GM19240 (cell line): Measurements from ENCODE around the gene CCNB2.

Source experiments
- DNase-seq: peaks from one replicate; pipeline ENCODE4 v3.0.0; 2011; ENCODE audit warnings: low spot score; ENCODE audit not compliant: insufficient read length

Gene CCNB2

DNA sequence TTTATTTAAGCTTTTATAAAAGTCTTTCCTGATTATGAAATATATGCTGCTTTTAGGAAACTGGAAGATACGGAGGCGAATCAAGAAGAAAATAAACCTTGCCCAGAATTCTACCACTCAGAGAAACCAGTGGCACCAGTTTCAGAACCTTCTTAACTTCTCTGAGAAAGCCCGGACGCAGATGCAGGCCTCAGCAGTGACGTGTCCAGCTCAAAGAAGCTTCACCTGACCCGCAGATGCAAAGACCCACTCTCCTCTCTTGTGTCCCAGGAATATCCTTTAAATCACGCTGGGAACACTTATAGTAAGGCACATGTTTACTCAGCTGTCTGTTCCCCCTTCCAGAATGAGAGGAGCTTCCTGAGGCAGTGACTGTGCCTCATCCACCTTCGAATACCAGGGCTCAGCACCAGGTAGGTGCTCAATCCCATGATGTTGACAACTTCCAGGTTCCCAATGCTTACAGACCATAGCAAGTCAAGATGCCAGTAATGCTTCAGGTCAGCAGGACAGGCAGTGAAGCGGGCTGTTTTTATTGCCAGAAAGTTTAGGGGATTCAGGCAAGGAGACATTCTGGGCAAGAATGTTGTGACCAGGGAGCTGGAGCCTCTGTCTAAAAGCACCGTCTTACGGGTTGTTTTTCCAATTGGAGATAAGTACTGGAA, 61.8 kb downstream of the CCNB2 start:
- DNase-seq, result no peak

DNA sequence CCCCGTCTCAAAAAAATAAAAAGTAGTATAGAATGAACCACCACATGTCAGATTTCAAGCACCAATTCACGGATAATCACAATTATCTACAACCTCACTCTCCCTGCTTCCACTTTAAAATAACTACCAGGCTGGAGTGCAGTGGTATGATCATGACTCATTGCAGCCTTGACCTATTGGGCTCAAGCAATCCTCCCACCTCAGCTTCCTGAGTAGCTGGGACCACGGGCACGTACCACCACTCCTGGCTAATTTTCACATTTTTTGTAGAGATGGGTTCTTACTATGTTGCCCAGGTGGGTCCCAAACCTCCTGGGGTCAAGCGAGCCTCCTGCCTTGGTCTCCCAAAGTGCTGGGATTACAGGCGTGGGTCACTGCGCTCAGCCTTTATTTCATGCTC, 63.6 kb downstream of the CCNB2 start:
- no peak for DNase-seq

DNA sequence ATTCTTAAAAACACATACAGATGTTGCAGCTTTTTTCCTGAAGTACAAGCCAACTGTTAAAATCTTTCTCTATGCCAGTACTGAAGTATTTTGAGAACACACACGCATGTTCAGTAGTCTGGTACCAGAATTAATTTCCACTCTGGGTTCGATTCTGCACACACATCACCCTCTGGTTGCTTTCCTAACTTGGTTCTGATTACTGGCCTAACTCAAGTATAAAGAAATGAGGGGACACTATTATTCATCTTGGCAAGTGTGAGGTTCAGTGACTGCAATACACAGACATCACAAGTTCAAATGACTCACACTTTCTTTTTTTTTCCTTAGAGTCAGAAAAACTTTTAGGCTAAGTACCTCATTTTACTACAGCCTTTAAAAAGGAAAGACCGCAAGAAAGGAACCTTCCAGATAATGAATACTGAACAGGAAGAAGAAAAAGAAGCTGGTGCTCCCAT, 64.3 kb downstream of the CCNB2 start:
- no peak for DNase-seq

DNA sequence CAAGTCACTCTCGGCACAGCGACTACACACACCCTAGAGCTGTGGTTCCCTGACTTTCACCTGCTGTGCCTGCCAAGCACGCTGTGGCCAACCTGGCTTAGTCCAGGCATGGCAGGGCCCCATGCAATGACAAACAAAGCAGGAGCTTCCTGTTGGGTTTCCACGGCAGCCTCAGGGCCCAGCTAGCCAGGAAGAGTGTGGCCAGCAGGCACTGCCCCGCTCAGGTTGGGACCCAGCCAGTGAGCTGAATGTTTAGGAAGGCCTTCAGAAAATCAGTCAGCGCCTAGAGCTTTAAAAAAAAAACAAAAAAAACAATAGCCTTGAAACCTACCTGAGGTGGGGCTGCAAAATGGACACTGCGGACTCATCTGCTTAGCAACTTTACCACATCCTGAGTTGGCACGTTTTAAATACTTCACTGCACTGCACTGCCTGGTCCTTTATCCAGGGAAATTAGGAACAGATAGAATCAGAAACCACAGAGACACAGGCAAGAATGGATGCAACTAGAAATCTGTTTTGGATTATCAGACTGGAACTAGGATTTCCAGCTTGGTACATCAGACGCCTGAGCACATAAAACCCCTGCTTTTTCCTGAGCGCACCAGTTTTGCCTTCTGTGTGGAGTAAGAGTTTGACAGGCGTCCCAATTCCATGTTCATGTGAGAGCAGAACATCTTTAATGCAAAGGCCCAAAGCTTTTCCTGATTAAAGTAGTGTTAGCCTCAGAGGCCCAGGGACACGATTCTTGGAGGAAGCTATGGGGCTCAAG, 65.5 kb downstream of the CCNB2 start:
- no peak for DNase-seq

DNA sequence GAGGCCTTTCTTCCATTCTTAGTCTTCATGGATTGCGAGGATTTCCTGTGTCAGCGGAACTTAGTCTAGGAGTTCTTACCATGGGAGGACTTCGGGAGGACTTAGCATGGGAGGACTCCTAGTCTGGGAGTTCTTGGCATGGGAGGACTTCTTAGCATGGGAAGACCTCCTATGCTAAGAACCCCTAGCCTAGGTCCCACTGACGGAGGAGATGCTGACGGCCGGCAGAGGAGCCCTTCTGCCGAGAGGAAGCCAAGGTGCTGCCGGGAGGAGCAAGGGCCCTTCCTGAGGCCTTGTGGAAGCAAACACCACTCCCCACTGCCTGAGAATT, 66.1 kb downstream of the CCNB2 start:
- no peak for DNase-seq

DNA sequence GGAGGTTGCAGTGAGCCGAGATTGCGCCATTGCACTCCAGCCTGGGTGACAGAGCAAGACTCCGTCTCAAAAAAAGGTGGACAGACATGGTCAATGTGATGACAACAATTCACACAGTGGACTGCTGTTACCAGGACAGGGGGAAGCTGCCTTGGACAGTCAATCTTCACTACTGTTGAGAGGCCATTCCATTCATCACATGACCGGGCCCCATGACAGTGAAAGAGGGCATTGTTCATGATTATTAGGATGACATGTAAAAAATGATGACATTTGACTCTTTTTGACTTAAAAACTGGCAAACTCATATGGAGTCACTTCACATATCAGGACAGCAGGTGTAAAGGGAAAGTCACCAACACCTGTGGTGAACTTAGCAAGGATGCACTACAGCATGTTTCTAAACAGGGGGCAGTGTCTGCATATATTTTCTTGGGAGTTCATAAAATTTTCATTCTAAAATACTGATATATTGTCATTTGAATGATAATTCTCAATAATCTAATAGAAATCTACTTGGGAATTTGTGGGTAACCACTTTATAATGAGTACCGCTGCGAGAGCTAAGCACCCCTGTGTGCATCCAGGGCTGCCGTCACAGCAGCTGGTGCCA, 67.4 kb downstream of the CCNB2 start:
- no peak for DNase-seq

DNA sequence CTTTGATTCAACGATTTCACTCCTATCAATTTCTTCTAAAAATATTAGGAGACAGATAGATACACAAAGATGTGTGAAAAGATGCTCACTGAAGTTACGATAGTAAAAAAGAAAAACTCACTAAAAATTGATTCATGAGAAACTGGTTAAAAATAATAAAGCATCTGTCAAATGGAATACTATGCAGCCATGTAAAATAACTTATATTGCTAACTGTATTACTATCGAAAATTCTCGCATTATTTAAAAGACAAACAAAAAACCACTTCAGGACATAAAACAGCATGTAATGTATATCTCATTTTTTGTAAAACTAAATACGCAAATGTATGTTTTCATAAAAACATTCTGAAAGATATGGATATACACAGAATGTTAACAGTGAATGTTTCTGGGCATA, 68.2 kb downstream of the CCNB2 start:
- DNase-seq, result no peak

DNA sequence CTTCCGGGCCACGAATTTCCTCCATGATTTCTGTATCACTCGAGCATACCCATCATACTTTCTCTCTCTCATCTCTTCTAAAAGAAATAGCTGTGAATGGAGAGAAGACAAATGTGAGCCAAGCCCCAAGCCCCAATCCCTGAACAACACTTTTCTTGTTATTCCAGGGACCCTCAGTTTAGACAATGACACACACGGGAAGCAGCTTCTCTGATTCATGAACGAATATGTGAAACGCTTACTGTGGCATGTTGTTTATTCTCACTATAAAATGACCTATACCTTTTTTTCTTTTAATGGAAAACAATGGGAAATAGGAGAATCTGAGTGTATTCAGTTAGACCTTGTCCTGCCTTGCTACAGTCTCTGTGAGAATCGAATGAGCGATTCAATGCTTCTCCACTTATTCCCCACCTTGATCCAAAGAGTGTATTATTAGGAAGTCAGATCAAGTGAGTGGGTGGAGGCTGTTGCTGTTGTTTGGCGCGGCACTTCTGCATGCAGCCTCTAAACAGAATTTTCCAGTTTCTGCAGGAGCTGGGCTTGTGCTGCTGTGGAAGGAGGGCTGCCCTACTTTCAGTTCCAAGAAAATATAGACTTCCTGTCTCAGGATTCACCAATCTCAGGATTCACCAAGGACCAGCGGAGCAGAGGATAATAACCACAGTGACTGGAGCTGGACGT, 69.3 kb downstream of the CCNB2 start:
- no peak for DNase-seq
